HEK293 (cell line): ENCODE results near the gene PPEF1.

Source experiments
- CTCF ChIA-PET: fragments of 350-600 bp; formaldehyde crosslinking; extraction: SDS; loops from one replicate; lab custom pipeline; 2021; ENCODE audit warnings: antibody characterized with exemption; lab: Yijun Ruan, JAX
- POLR2A ChIA-PET: fragments of 300-600 bp; formaldehyde crosslinking; extraction: SDS; loops from one replicate; lab custom pipeline; 2020; ENCODE audit warnings: antibody characterized with exemption, inconsistent platforms; lab: Yijun Ruan, JAX
- H3K27ac ChIP-seq: fragments of 200-500 bp; sonication (Bioruptor generic); 2 replicates; pipeline ENCODE4 v1.5.1; 2014; ENCODE audit warnings: low read depth, low read length, control low read depth, inconsistent platforms; ENCODE audit errors: extremely low read depth
- H3K36me3 ChIP-seq, 2 experiments: fragments of 200-500 bp in 1 of 2; sonication (Bioruptor generic) in 1 of 2; 1 replicate in 1 of 2; 2 replicates in 1 of 2; pipeline ENCODE4 v1.5.1; 2014 to 2017; ENCODE audit warnings: inconsistent platforms in 2 of 2, low read length in 2 of 2; ENCODE audit not compliant: control insufficient read depth in 2 of 2, insufficient read depth in 1 of 2
- H3K4me1 ChIP-seq: fragments of 200-500 bp; sonication (Bioruptor generic); 2 replicates; pipeline ENCODE4 v1.5.1; 2014; ENCODE audit warnings: mild to moderate bottlenecking, low read length, inconsistent platforms; ENCODE audit not compliant: control insufficient read depth, insufficient read depth
- H3K4me3 ChIP-seq: 2 replicates; pipeline ENCODE4 v1.5.1; 2011; ENCODE audit warnings: low read depth, mild to moderate bottlenecking, control low read depth, low read length, moderate library complexity
- H3K9me3 ChIP-seq: fragments of 200-500 bp; sonication (Bioruptor generic); 2 replicates; pipeline ENCODE4 v1.5.1; 2014; ENCODE audit warnings: low read depth, low read length, inconsistent platforms; ENCODE audit not compliant: control insufficient read depth, insufficient read depth
- EGR2 ChIP-seq: fragments of 450-650 bp; formaldehyde crosslinking; IDR thresholded peaks from 2 replicates; pipeline ENCODE4 v1.5.1; 2016; ENCODE audit warnings: low read depth, missing biosample characterization, missing genetic modification characterization
- GLIS1 ChIP-seq: fragments of 450-650 bp; formaldehyde crosslinking; IDR thresholded peaks from 2 replicates; pipeline ENCODE4 v1.5.1; 2016; ENCODE audit warnings: missing biosample characterization, missing genetic modification characterization
- KLF10 ChIP-seq: fragments of 450-650 bp; IDR thresholded peaks from 2 replicates; pipeline ENCODE4 v1.5.1; 2018; ENCODE audit warnings: missing biosample characterization, mild to moderate bottlenecking, missing genetic modification characterization
- KLF8 ChIP-seq: fragments of 450-650 bp; formaldehyde crosslinking; IDR thresholded peaks from 2 replicates; pipeline ENCODE4 v1.5.1; 2016; ENCODE audit warnings: missing biosample characterization, missing genetic modification characterization
- MYNN ChIP-seq: fragments of 450-650 bp; formaldehyde crosslinking; IDR thresholded peaks from 2 replicates; pipeline ENCODE4 v1.5.1; 2016; ENCODE audit warnings: missing biosample characterization, missing genetic modification characterization, borderline replicate concordance
- REPIN1 ChIP-seq: fragments of 450-650 bp; formaldehyde crosslinking; IDR thresholded peaks from 2 replicates; pipeline ENCODE4 v1.5.1; 2017; ENCODE audit warnings: missing biosample characterization, missing genetic modification characterization, low read depth
- WT1 ChIP-seq: fragments of 450-650 bp; formaldehyde crosslinking; IDR thresholded peaks from 2 replicates; pipeline ENCODE4 v1.5.1; 2016; ENCODE audit warnings: missing biosample characterization, missing genetic modification characterization
- YY1 ChIP-seq: fragments of 450-650 bp; formaldehyde crosslinking; IDR thresholded peaks from 2 replicates; pipeline ENCODE4 v1.5.1; 2018; ENCODE audit warnings: missing biosample characterization, missing genetic modification characterization
- ZNF169 ChIP-seq: fragments of 450-650 bp; formaldehyde crosslinking; IDR thresholded peaks from 2 replicates; pipeline ENCODE4 v1.5.1; 2016; ENCODE audit warnings: missing biosample characterization, missing genetic modification characterization
- ZNF311 ChIP-seq: fragments of 450-650 bp; formaldehyde crosslinking; IDR thresholded peaks from 2 replicates; pipeline ENCODE4 v1.5.1; 2017; ENCODE audit warnings: missing biosample characterization, missing genetic modification characterization, borderline replicate concordance
- ZNF621 ChIP-seq: fragments of 450-650 bp; formaldehyde crosslinking; IDR thresholded peaks from 2 replicates; pipeline ENCODE4 v1.5.1; 2017; ENCODE audit warnings: missing biosample characterization, missing genetic modification characterization
- ZNF76 ChIP-seq: fragments of 450-650 bp; formaldehyde crosslinking; IDR thresholded peaks from 2 replicates; pipeline ENCODE4; 2016; ENCODE audit warnings: low read depth, missing biosample characterization, missing genetic modification characterization, borderline replicate concordance
- ZSCAN30 ChIP-seq: fragments of 450-650 bp; IDR thresholded peaks from 2 replicates; pipeline ENCODE4 v1.5.1; 2018; ENCODE audit warnings: missing biosample characterization, mild to moderate bottlenecking, missing genetic modification characterization, moderate library complexity
- TF ChIP-seq, protein P1 (sequence below): fragments of 450-650 bp; formaldehyde crosslinking; IDR thresholded peaks from 2 replicates; pipeline ENCODE4 v1.5.1; 2016; ENCODE audit warnings: missing biosample characterization, missing genetic modification characterization, borderline replicate concordance
- TF ChIP-seq, protein P2 (sequence below): fragments of 450-650 bp; IDR thresholded peaks from 2 replicates; pipeline ENCODE4 v1.5.1; 2018; ENCODE audit warnings: missing biosample characterization, mild to moderate bottlenecking, missing genetic modification characterization
- TF ChIP-seq, protein P3 (sequence below): fragments of 450-650 bp; formaldehyde crosslinking; IDR thresholded peaks from 2 replicates; pipeline ENCODE4 v1.5.1; 2016; ENCODE audit warnings: missing biosample characterization, missing genetic modification characterization
- TF ChIP-seq, protein P4 (sequence below): fragments of 450-650 bp; formaldehyde crosslinking; IDR thresholded peaks from 2 replicates; pipeline ENCODE4 v1.5.1; 2016; ENCODE audit warnings: missing biosample characterization, missing genetic modification characterization
- TF ChIP-seq, protein P5 (sequence below): fragments of 450-650 bp; formaldehyde crosslinking; IDR thresholded peaks from 2 replicates; pipeline ENCODE4 v1.5.1; 2016; ENCODE audit warnings: missing biosample characterization, missing genetic modification characterization
- TF ChIP-seq, protein P6 (sequence below): fragments of 450-650 bp; formaldehyde crosslinking; IDR thresholded peaks from 2 replicates; pipeline ENCODE4 v1.5.1; 2016; ENCODE audit warnings: missing biosample characterization, missing genetic modification characterization

Gene PPEF1

DNA sequence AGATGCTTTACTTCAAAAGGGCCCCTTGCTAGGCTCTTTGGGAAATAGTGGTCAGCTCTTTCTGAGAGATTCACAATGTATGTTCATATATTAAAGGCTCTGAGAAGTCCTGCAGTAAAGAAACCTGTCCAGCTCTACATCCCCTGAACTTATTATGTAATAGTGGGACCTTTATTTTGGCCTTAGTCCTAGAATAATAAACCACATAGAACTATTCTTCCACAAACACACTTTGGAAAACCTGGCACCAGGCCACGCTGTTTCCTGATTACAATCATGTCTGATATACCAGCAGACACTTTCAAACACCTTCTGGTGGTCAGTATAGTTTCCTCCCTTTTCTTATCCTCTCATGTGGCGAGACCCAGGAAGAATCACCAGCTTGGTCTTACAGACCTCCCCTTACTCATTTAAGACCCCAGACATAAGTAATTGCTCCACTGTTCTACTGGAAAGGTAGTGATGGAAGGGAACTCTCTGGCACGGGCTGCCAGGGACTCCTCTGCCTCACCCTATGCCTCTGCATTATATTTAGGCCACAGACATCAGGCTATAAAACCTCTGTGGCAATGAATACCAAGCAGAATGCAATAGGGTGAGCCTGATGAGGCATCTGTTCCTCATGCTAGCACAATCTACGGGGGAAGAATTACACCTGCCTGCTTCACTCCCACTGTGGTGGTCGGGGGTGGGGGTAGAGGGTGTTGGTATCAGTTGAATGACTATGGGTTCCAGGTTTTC is 5.7 kb upstream of the PPEF1 start (continued):
- TF ChIP-seq, protein P1, sequence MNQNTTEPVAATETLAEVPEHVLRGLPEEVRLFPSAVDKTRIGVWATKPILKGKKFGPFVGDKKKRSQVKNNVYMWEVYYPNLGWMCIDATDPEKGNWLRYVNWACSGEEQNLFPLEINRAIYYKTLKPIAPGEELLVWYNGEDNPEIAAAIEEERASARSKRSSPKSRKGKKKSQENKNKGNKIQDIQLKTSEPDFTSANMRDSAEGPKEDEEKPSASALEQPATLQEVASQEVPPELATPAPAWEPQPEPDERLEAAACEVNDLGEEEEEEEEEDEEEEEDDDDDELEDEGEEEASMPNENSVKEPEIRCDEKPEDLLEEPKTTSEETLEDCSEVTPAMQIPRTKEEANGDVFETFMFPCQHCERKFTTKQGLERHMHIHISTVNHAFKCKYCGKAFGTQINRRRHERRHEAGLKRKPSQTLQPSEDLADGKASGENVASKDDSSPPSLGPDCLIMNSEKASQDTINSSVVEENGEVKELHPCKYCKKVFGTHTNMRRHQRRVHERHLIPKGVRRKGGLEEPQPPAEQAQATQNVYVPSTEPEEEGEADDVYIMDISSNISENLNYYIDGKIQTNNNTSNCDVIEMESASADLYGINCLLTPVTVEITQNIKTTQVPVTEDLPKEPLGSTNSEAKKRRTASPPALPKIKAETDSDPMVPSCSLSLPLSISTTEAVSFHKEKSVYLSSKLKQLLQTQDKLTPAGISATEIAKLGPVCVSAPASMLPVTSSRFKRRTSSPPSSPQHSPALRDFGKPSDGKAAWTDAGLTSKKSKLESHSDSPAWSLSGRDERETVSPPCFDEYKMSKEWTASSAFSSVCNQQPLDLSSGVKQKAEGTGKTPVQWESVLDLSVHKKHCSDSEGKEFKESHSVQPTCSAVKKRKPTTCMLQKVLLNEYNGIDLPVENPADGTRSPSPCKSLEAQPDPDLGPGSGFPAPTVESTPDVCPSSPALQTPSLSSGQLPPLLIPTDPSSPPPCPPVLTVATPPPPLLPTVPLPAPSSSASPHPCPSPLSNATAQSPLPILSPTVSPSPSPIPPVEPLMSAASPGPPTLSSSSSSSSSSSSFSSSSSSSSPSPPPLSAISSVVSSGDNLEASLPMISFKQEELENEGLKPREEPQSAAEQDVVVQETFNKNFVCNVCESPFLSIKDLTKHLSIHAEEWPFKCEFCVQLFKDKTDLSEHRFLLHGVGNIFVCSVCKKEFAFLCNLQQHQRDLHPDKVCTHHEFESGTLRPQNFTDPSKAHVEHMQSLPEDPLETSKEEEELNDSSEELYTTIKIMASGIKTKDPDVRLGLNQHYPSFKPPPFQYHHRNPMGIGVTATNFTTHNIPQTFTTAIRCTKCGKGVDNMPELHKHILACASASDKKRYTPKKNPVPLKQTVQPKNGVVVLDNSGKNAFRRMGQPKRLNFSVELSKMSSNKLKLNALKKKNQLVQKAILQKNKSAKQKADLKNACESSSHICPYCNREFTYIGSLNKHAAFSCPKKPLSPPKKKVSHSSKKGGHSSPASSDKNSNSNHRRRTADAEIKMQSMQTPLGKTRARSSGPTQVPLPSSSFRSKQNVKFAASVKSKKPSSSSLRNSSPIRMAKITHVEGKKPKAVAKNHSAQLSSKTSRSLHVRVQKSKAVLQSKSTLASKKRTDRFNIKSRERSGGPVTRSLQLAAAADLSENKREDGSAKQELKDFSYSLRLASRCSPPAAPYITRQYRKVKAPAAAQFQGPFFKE (tag by site-specific recombination) = no peak
- TF ChIP-seq, protein P2, sequence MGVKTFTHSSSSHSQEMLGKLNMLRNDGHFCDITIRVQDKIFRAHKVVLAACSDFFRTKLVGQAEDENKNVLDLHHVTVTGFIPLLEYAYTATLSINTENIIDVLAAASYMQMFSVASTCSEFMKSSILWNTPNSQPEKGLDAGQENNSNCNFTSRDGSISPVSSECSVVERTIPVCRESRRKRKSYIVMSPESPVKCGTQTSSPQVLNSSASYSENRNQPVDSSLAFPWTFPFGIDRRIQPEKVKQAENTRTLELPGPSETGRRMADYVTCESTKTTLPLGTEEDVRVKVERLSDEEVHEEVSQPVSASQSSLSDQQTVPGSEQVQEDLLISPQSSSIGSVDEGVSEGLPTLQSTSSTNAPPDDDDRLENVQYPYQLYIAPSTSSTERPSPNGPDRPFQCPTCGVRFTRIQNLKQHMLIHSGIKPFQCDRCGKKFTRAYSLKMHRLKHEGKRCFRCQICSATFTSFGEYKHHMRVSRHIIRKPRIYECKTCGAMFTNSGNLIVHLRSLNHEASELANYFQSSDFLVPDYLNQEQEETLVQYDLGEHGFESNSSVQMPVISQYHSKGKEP (tag by site-specific recombination) = peak; percentile 18; the same call in 1 of the 2 replicates

DNA sequence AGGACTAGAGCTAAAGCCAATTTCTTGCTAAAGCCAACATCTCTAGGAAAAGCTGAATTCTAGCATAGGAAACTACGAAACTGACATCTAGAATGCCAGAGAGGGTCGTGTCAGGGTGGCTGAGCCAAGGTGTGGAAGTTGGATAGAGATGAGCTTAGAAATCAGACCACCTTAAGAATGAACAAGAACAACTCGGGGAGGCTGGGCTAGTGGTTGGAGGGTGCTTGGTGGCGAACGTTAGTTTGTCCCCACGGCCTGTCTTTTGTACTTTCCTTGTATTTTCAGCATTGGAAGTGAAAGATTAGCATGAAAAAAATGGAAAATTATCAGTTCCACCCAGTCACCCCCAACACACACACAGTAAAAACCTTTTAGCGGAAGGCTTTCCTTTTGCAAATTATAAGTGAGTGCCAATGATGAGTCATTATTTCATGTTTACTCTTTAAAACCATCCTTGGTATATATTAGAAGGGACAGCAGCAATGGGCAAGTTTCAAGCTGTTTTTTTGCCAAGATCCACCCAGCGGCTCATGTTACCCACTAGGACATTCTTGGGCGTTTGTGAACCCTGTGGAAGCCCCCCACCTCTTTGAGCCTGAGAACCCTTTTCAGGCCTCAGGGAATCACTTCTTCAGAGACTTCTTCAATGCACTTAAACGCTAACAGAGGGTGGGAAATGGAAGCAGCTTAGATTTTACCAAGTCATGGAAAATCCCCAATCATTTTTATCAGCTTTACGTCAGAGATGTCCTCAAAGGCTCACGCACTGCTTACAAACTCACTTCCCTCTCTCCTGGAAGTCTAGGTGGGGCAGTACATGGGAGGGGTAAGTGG is 4.9 kb upstream of the PPEF1 start:
- POLR2A ChIA-PET = interaction anchor here (1.0 kb wide), 1 partner anchor 25 kb away, joined by 4 read pairs; no protein-coding TSS in a partner anchor
- H3K36me3 ChIP-seq = no peaks in the 10 kb centered on the region
- no peaks in the 10 kb centered on the region for H3K9me3 ChIP-seq
- peak overlapping the region; percentile 69 for H3K27ac ChIP-seq
- peaks cover 8% of the 10 kb centered on the region for H3K4me1 ChIP-seq
- CTCF ChIA-PET = interaction anchor here (0.6 to 0.7 kb wide), 3 partner anchors 67 to 1067 kb away, joined by 3 to 9 read pairs (median 4); no protein-coding TSS in a partner anchor
- no peak overlapping the region for H3K4me3 ChIP-seq
- TF ChIP-seq, protein P3, sequence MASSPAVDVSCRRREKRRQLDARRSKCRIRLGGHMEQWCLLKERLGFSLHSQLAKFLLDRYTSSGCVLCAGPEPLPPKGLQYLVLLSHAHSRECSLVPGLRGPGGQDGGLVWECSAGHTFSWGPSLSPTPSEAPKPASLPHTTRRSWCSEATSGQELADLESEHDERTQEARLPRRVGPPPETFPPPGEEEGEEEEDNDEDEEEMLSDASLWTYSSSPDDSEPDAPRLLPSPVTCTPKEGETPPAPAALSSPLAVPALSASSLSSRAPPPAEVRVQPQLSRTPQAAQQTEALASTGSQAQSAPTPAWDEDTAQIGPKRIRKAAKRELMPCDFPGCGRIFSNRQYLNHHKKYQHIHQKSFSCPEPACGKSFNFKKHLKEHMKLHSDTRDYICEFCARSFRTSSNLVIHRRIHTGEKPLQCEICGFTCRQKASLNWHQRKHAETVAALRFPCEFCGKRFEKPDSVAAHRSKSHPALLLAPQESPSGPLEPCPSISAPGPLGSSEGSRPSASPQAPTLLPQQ (tag by site-specific recombination) = peak; percentile 37; the same call in 1 of the 2 replicates
- TF ChIP-seq EGR2 (tag by site-specific recombination) (no peak), ZNF169 (tag by site-specific recombination) (no peak), ZNF621 (tag by site-specific recombination) (no peak), MYNN (tag by site-specific recombination) (no peak), KLF10 (tag by site-specific recombination) (no peak), ZNF311 (no peak), ZSCAN30 (tag by site-specific recombination) (no peak), WT1 (tag by site-specific recombination) (0 out of 2 replicates have a peak, but pooled peaks have one; percentile 13), ZNF76 (tag by site-specific recombination) (no peak), GLIS1 (tag by site-specific recombination) (peak; percentile 59), REPIN1 (tag by site-specific recombination) (no peak), KLF8 (peak; percentile 39), YY1 (tag by site-specific recombination) (no peak)
- TF ChIP-seq, protein P4, sequence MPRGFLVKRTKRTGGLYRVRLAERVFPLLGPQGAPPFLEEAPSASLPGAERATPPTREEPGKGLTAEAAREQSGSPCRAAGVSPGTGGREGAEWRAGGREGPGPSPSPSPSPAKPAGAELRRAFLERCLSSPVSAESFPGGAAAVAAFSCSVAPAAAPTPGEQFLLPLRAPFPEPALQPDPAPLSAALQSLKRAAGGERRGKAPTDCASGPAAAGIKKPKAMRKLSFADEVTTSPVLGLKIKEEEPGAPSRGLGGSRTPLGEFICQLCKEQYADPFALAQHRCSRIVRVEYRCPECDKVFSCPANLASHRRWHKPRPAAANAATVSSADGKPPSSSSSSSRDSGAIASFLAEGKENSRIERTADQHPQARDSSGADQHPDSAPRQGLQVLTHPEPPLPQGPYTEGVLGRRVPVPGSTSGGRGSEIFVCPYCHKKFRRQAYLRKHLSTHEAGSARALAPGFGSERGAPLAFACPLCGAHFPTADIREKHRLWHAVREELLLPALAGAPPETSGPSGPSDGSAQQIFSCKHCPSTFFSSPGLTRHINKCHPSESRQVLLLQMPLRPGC (tag by site-specific recombination) = no peak
- TF ChIP-seq, protein P5, sequence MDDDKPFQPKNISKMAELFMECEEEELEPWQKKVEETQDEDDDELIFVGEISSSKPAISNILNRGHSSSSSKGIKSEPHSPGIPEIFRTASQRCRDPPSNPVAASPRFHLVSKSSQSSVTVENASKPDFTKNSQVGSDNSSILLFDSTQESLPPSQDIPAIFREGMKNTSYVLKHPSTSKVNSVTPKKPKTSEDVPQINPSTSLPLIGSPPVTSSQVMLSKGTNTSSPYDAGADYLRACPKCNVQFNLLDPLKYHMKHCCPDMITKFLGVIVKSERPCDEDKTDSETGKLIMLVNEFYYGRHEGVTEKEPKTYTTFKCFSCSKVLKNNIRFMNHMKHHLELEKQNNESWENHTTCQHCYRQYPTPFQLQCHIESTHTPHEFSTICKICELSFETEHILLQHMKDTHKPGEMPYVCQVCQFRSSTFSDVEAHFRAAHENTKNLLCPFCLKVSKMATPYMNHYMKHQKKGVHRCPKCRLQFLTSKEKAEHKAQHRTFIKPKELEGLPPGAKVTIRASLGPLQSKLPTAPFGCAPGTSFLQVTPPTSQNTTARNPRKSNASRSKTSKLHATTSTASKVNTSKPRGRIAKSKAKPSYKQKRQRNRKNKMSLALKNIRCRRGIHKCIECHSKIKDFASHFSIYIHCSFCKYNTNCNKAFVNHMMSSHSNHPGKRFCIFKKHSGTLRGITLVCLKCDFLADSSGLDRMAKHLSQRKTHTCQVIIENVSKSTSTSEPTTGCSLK (tag by site-specific recombination) = no peak
- TF ChIP-seq, protein P6, sequence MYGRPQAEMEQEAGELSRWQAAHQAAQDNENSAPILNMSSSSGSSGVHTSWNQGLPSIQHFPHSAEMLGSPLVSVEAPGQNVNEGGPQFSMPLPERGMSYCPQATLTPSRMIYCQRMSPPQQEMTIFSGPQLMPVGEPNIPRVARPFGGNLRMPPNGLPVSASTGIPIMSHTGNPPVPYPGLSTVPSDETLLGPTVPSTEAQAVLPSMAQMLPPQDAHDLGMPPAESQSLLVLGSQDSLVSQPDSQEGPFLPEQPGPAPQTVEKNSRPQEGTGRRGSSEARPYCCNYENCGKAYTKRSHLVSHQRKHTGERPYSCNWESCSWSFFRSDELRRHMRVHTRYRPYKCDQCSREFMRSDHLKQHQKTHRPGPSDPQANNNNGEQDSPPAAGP (tag by site-specific recombination) = peak; percentile 60; the same call in 1 of the 2 replicates
